Stomach (tissue), 9 donors: ENCODE results near the gene SLC22A5. TPM values are rescaled to one million over a fixed set of nuclear protein-coding genes. Genes with fewer than 3 reads are reported as not detected.
A peak's percentile ranks its signal among the peaks of the same experiment; 100 is the strongest.

Experiments used
- DNase-seq, 2 donors: peaks; one replicate each; pipeline versions ENCODE4 v3.0.0 to v3.0.0-alpha.2; 2013 to 2019
- H3K27ac ChIP-seq, 5 donors: fragments of 200-600 bp in 4 of 5; sonication (generic) in 4 of 5; one replicate each; pipeline ENCODE4 v1.5.1; 2013 to 2019; ENCODE audit warnings: mild to moderate bottlenecking in 1 of 5, moderate library complexity in 1 of 5
- H3K27me3 ChIP-seq, 3 donors: fragments of 200-600 bp; sonication (generic); one replicate each; pipeline ENCODE4 v1.5.1; 2017 to 2019; ENCODE audit warnings: mixed run types in 1 of 3
- H3K36me3 ChIP-seq, 4 donors: fragments of 200-600 bp; sonication (generic); 1 replicate in 3 of 4; 2 replicates in 1 of 4; pipeline ENCODE4 v1.5.1; 2016 to 2019
- H3K4me1 ChIP-seq, 4 donors: fragments of 200-600 bp; sonication (generic); one replicate each; pipeline ENCODE4 v1.5.1; 2016 to 2019
- H3K4me3 ChIP-seq, 4 donors: fragments of 200-600 bp; sonication (generic) in 3 of 4; one replicate each; pipeline ENCODE4 v1.5.1; 2016 to 2019; ENCODE audit warnings: mild to moderate bottlenecking in 1 of 4
- H3K9me3 ChIP-seq, 4 donors: fragments of 200-600 bp; sonication (generic); one replicate each; pipeline ENCODE4 v1.5.1; 2016 to 2019
- EP300 ChIP-seq: sonication (generic); formaldehyde crosslinking; IDR thresholded peaks from one replicate; pipeline ENCODE4 v1.6.1; 2017; ENCODE audit warnings: antibody characterized with exemption
- POLR2A ChIP-seq, 4 donors: fragments of 450-650 bp; IDR thresholded peaks; one replicate each; pipeline ENCODE4 v1.6.1; 2016; ENCODE audit warnings: antibody characterized with exemption in 4 of 4, control low read depth in 2 of 4, mild to moderate bottlenecking in 1 of 4, moderate library complexity in 1 of 4
- POLR2AphosphoS5 ChIP-seq, 3 donors: sonication (generic); formaldehyde crosslinking; IDR thresholded peaks; one replicate each; pipeline ENCODE4 v1.6.1; 2016; ENCODE audit warnings: antibody characterized with exemption in 3 of 3
- WGBS, 5 donors: extraction: QIAGEN DNeasy Blood & Tissue Kit in 3 of 5; methylation state at CpG; one replicate each; pipeline versions ENCODE4 v1.1.5 to v1.1.7; 2013 to 2018; 5-methylcytosine and 5-hydroxymethylcytosine counted together
- intact Hi-C: fragments of 100-400 bp; cut with DNase I; formaldehyde crosslinking; loops from one replicate; pipeline ENCODE4 v1.15.1; 2023; ENCODE audit warnings: low total_unique reads
- polyA plus RNA-seq, 3 donors: library from polyadenylated mRNA; stranded (reverse); fragments of 200-250 nt; gene quantifications; one replicate each; pipeline ENCODE4 v1.2.3, GENCODE V29; 2013
- total RNA-seq, 5 donors: library from RNA; depleted of rRNA; stranded (reverse); fragments of >200 nt; gene quantifications; one replicate each; pipeline versions ENCODE4 v1.1.0 to v1.2.3, GENCODE V29; 2014 to 2016
- TF ChIP-seq, protein P1 (sequence below), 7 experiments: fragments of 450-650 bp in 4 of 7; fragments of 200-600 bp in 3 of 7; sonication (generic) in 3 of 7; IDR thresholded peaks; one replicate each; pipeline ENCODE4 v1.5.1; 2016 to 2019; ENCODE audit warnings: antibody characterized with exemption in 7 of 7, control low read depth in 2 of 7, mild to moderate bottlenecking in 1 of 7
- donor health status: healthy with polysubstance abuse.
- donor health status: Bipolar disorder and iron deficiency.
- donor health status: healthy.

Gene SLC22A5
- total and polyA plus RNA-seq, 8 donors = 2.1 to 46.1 (median 15.5) TPM

DNA sequence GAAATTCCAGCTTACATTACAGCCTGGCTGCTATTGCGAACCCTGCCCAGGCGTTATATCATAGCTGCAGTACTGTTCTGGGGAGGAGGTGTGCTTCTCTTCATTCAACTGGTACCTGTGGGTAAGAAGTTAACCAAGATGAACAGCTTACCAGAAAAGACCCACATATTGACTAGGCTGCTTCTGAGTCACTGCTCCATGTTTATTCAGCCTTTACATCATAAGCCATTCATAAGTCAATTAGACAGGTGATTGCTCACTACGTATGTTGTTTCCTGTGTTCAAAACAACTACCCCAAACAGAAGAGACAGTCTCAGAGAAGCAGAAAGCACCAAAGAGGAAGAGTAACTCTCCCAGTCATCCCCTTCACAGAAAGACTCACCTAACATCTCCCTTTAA lies 34.7 kb upstream of the SLC22A5 start:
- no peak overlapping the region for H3K27ac ChIP-seq
- no peaks in the 10 kb centered on the region for H3K9me3 ChIP-seq
- WGBS, 5 donors = 75 to 87% (median 85%) methylated on average over 3 of the region's 3 CpGs
- peak in 1 of 2 donors; percentile 22 for DNase-seq
- intact Hi-C loops = no loop called here
- H3K4me3 ChIP-seq = no peak overlapping the region
- no peaks in the 10 kb centered on the region for H3K27me3 ChIP-seq
- peaks cover 10 to 42% (median 36%) of the 10 kb centered on the region in 4 donors for H3K36me3 ChIP-seq
- H3K4me1 ChIP-seq = no peaks in the 10 kb centered on the region
- TF ChIP-seq, protein P1, sequence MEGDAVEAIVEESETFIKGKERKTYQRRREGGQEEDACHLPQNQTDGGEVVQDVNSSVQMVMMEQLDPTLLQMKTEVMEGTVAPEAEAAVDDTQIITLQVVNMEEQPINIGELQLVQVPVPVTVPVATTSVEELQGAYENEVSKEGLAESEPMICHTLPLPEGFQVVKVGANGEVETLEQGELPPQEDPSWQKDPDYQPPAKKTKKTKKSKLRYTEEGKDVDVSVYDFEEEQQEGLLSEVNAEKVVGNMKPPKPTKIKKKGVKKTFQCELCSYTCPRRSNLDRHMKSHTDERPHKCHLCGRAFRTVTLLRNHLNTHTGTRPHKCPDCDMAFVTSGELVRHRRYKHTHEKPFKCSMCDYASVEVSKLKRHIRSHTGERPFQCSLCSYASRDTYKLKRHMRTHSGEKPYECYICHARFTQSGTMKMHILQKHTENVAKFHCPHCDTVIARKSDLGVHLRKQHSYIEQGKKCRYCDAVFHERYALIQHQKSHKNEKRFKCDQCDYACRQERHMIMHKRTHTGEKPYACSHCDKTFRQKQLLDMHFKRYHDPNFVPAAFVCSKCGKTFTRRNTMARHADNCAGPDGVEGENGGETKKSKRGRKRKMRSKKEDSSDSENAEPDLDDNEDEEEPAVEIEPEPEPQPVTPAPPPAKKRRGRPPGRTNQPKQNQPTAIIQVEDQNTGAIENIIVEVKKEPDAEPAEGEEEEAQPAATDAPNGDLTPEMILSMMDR (IDR thresholded peaks at IDR 0.05) = no peak
- TF ChIP-seq POLR2AphosphoS5 (IDR thresholded peaks at IDR 0.05) (no peak), POLR2A (IDR thresholded peaks at IDR 0.05) (no peak), EP300 (no peak)

DNA sequence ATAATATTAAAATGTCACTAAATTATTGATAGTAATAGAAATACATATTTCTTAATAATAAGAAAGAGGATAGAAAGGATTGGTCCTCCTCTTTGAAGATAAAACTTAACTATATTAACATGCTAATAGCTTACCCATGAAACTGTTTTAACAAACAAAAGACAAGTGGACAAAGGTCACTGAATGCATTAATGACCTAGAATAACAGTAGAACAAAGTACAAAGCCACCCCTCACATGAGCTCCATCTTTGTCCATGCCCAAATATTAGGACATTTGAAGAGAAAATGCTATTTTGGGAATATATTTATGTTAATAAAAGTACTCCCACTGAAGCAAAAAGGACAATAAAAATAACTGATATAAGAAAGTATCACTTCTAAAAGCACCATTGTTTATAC lies 34.1 kb upstream of the SLC22A5 start:
- Histone ChIP-seq H3K27me3 (no peaks in the 10 kb centered on the region), H3K4me3 (no peak overlapping the region), H3K36me3 (peaks cover 10 to 36% (median 30%) of the 10 kb centered on the region in 4 donors), H3K27ac (no peak overlapping the region), H3K9me3 (no peaks in the 10 kb centered on the region), H3K4me1 (no peaks in the 10 kb centered on the region)
- no peak for DNase-seq
- intact Hi-C loops = no loop called here
- no peak for TF ChIP-seq POLR2A (IDR thresholded peaks at IDR 0.05)

DNA sequence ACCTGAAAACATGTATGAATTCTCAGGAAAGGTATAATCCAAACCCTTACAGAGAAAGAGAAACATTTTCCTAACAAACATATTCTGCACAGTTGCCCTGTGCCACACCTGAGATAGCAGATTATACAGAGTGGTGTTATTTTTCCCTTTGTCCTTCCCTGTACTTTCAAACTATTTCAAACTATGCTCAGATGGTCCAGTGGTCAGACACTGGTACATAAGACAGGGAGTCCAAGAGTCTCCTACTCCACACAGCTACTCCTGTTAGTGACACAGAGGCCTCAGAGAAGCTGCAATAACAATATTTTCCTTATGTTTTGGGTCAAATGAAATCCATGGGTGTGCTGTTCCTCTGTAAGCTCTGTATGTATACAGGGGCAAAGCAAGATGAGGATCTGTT lies 30.0 kb upstream of the SLC22A5 start:
- intact Hi-C loops = no loop called here
- TF ChIP-seq EP300 (no peak), POLR2AphosphoS5 (IDR thresholded peaks at IDR 0.05) (no peak), POLR2A (IDR thresholded peaks at IDR 0.05) (no peak)
- TF ChIP-seq, protein P1 (IDR thresholded peaks at IDR 0.05) = no peak
- no peaks in the 10 kb centered on the region for H3K4me1 ChIP-seq
- peaks cover 0 to 23% (median 5%) of the 10 kb centered on the region in 4 donors for H3K36me3 ChIP-seq
- no peak for DNase-seq
- H3K9me3 ChIP-seq = no peaks in the 10 kb centered on the region
- no peak overlapping the region for H3K27ac ChIP-seq
- no peak overlapping the region for H3K4me3 ChIP-seq
- no peaks in the 10 kb centered on the region for H3K27me3 ChIP-seq

DNA sequence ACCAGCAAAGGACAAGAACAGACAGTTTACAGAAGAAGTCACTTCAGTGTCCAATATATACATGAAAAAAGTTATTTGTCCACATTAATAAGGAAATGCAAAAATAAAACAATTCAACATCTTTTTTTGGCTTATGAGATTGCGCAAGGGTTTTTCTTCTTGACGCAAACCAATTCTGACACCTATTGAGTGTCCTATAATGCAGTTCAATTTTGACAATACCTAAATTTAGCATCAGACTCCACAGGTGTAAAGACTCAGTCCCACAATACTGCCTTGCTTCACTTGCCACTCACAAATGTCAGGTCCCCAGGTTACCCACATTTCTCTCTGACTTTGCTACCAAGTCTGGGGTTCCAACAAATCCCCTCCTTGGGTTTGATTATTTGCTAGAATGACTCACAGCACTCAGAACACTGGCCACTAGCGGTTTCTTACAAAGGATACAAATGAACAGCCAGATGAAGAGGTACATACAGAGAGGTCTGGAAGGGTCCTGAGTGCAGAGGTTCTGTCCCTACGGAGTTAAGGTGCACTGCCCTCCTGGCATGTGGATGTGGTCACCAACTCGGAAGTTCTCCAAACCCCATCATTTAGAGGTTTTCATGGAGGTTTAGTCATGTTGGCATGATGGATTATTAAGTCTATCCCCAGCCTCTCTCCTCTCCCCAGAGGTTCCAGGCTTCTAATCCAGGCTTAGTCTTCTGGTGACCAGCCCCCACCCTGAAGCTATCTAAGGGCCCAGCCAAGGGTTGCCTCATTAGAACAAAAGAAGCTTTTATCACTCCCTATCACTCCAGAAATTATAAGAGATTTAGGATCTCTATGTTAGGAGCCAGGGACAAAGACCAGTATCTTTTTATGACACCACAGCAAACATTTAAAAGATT lies 27.0 kb upstream of the SLC22A5 start:
- no peak for DNase-seq
- 64 to 76% (median 67%) methylated on average over 5 of the region's 5 CpGs for WGBS, 5 donors
- Histone ChIP-seq H3K27ac (no peak overlapping the region), H3K9me3 (no peaks in the 10 kb centered on the region), H3K4me1 (no peaks in the 10 kb centered on the region), H3K4me3 (no peak overlapping the region), H3K27me3 (no peaks in the 10 kb centered on the region), H3K36me3 (peaks cover 0 to 4% (median 0%) of the 10 kb centered on the region in 4 donors)
- intact Hi-C loops = no loop called here
- TF ChIP-seq, protein P1 (IDR thresholded peaks at IDR 0.05) = no peak
- TF ChIP-seq EP300 = no peak
- TF ChIP-seq POLR2AphosphoS5 (IDR thresholded peaks at IDR 0.05) = no peak
- no peak for TF ChIP-seq POLR2A (IDR thresholded peaks at IDR 0.05)
